OCI-LY1 (cell line): ENCODE measurements around the gene NDFIP2.

Experiments used
- CTCF ChIP-seq: fragments of 200-600 bp; sonication (generic), shearing (Covaris generic); IDR thresholded peaks from 2 replicates; pipeline ENCODE4 v1.5.1; 2017; ENCODE audit warnings: mild to moderate bottlenecking, antibody characterized with exemption, low read length, moderate library complexity, mixed read lengths
- EZH2 ChIP-seq: fragments of 200-600 bp; sonication (generic), shearing (Covaris generic); IDR thresholded peaks from 2 replicates; pipeline ENCODE4 v1.8.0; 2017; ENCODE audit warnings: borderline replicate concordance, mixed run types, mild to moderate bottlenecking, antibody characterized with exemption, low read length, moderate library complexity, mixed read lengths

- TF ChIP-seq CTCF (no peak), EZH2 (no peak)
Measured at GRCh38 chr13:79480954-79481684, at the start of gene NDFIP2.
